ENCODE data around the gene SNAPC2.

DNA sequence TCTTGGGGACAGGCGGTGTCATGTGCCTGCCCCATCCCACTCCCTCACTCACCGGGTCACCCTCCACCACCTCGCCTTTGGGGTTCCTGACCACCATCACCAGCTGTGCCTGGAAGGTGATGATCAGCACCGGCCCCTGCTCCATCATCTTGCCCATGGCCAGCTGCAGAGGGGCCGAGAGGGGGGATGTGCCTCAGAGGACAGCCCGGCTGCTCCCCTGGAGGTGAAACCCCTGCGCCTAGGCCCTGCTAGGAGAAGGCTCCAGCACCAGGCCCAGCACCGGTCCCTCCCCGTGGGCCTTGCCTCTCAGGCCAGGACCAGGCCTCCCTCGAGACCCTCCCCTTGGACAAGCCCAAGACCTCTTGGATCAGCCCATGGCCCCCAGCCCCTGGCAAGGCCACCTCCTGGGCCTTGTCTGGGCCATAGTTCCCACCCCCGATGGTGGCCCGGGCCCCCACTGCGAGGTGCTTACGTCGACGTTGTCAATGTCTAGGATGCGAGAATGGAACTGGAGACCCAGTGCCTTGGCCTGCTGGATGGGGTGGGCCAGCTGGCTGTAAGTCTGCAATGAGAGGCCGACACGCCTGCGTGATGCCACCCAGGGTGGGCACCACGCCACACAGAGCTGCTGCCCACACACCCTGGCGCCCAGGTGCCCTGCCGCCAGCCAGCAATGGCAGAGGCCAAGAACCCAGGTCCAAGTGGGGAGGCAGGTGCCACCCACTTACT is 7.6 kb downstream of the SNAPC2 start:
- TF ChIP-seq, protein P1, sequence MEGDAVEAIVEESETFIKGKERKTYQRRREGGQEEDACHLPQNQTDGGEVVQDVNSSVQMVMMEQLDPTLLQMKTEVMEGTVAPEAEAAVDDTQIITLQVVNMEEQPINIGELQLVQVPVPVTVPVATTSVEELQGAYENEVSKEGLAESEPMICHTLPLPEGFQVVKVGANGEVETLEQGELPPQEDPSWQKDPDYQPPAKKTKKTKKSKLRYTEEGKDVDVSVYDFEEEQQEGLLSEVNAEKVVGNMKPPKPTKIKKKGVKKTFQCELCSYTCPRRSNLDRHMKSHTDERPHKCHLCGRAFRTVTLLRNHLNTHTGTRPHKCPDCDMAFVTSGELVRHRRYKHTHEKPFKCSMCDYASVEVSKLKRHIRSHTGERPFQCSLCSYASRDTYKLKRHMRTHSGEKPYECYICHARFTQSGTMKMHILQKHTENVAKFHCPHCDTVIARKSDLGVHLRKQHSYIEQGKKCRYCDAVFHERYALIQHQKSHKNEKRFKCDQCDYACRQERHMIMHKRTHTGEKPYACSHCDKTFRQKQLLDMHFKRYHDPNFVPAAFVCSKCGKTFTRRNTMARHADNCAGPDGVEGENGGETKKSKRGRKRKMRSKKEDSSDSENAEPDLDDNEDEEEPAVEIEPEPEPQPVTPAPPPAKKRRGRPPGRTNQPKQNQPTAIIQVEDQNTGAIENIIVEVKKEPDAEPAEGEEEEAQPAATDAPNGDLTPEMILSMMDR (IDR thresholded peaks at IDR 0.05; ENCODE audit: low read depth, low read length), result no peak
- TF ChIP-seq POLR2A (IDR thresholded peaks at IDR 0.05; ENCODE audit: extremely low read depth, insufficient read length), result no peak
- TF ChIP-seq MYC (IDR thresholded peaks at IDR 0.05; ENCODE audit: low read depth, low read length), result no peak
- TF ChIP-seq, protein P2, sequence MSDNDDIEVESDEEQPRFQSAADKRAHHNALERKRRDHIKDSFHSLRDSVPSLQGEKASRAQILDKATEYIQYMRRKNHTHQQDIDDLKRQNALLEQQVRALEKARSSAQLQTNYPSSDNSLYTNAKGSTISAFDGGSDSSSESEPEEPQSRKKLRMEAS (IDR thresholded peaks at IDR 0.05; ENCODE audit: low read depth, low read length), result no peak

Measured in NB4 (cell line).